H9 (cell line): ENCODE results near the gene SSTR1. TPM values are rescaled to one million over a fixed set of nuclear protein-coding genes. Genes with fewer than 3 reads are reported as not detected.

Source experiments
- DNase-seq: peaks from one replicate; pipeline ENCODE4 v3.0.0-alpha.2; 2017
- H2AFZ ChIP-seq: one replicate; pipeline ENCODE4 v1.6.1; 2013; ENCODE audit warnings: mild to moderate bottlenecking, low read length, control low read depth, moderate library complexity
- H2AK5ac ChIP-seq: 2 replicates; pipeline ENCODE4 v1.6.1; 2013; ENCODE audit warnings: low read length, control low read depth, mixed read lengths; ENCODE audit not compliant: insufficient read length
- H2BK120ac ChIP-seq: one replicate; pipeline ENCODE4 v1.6.1; 2013; ENCODE audit warnings: low read depth, mild to moderate bottlenecking, low read length, control low read depth, inconsistent platforms; ENCODE audit not compliant: poor library complexity, severe bottlenecking
- H2BK12ac ChIP-seq: 2 replicates; pipeline ENCODE4 v1.6.1; 2013; ENCODE audit warnings: low read length, control low read depth, mixed read lengths, low read depth; ENCODE audit not compliant: insufficient read length
- H2BK15ac ChIP-seq: 2 replicates; pipeline ENCODE4 v1.6.1; 2013; ENCODE audit warnings: low read depth, low read length, control low read depth
- H2BK20ac ChIP-seq: one replicate; pipeline ENCODE4 v1.6.1; 2013; ENCODE audit warnings: low read depth, mild to moderate bottlenecking, low read length, control low read depth, inconsistent platforms; ENCODE audit not compliant: poor library complexity, severe bottlenecking
- H2BK5ac ChIP-seq: 2 replicates; pipeline ENCODE4 v1.6.1; 2013; ENCODE audit warnings: low read length, control low read depth, mixed read lengths; ENCODE audit not compliant: insufficient read length
- H3K14ac ChIP-seq: 2 replicates; pipeline ENCODE4 v1.6.1; 2013; ENCODE audit warnings: low read length, control low read depth; ENCODE audit not compliant: insufficient read depth
- H3K18ac ChIP-seq: 2 replicates; pipeline ENCODE4 v1.6.1; 2013; ENCODE audit warnings: low read depth, mild to moderate bottlenecking, mixed read lengths, low read length, control low read depth; ENCODE audit not compliant: insufficient read length
- H3K23ac ChIP-seq: 2 replicates; pipeline ENCODE4 v1.6.1; 2013; ENCODE audit warnings: low read length, control low read depth, mixed read lengths, low read depth; ENCODE audit not compliant: insufficient read length
- H3K23me2 ChIP-seq: 2 replicates; pipeline ENCODE4 v1.6.1; 2013; ENCODE audit warnings: low read depth, mild to moderate bottlenecking, mixed read lengths, low read length, control low read depth; ENCODE audit not compliant: insufficient read length, poor library complexity, severe bottlenecking
- H3K27ac ChIP-seq: 2 replicates; pipeline ENCODE4 v1.5.1; 2013; ENCODE audit warnings: low read length, control low read depth, mixed read lengths, low read depth; ENCODE audit not compliant: insufficient read length
- H3K27me3 ChIP-seq: 2 replicates; pipeline ENCODE4 v1.6.1; 2013; ENCODE audit warnings: low read length, control low read depth, inconsistent platforms; ENCODE audit not compliant: insufficient read depth
- H3K4ac ChIP-seq: 2 replicates; pipeline ENCODE4 v1.6.1; 2013; ENCODE audit warnings: low read depth, mild to moderate bottlenecking, control low read depth, inconsistent platforms, low read length, moderate library complexity
- H3K4me1 ChIP-seq: 2 replicates; pipeline ENCODE4 v1.6.1; 2013; ENCODE audit warnings: low read length, control low read depth, inconsistent platforms; ENCODE audit not compliant: insufficient read depth
- H3K4me2 ChIP-seq: 2 replicates; pipeline ENCODE4 v1.6.1; 2013; ENCODE audit warnings: low read length, control low read depth, mixed read lengths; ENCODE audit not compliant: insufficient read length, insufficient read depth
- H3K56ac ChIP-seq: 2 replicates; pipeline ENCODE4 v1.6.1; 2013; ENCODE audit warnings: low read depth, mild to moderate bottlenecking, mixed read lengths, low read length, control low read depth; ENCODE audit not compliant: insufficient read length
- H3K79me1 ChIP-seq: 2 replicates; pipeline ENCODE4 v1.6.1; 2013; ENCODE audit warnings: low read depth, mild to moderate bottlenecking, moderate library complexity, low read length, control low read depth, inconsistent platforms; ENCODE audit not compliant: insufficient read depth, poor library complexity, severe bottlenecking
- H3K79me2 ChIP-seq: 2 replicates; pipeline ENCODE4 v1.6.1; 2013; ENCODE audit warnings: low read length, control low read depth, inconsistent platforms; ENCODE audit not compliant: insufficient read depth
- H3K9ac ChIP-seq: 2 replicates; pipeline ENCODE4 v1.6.1; 2013; ENCODE audit warnings: low read length, control low read depth, mixed read lengths; ENCODE audit not compliant: insufficient read length; ENCODE audit errors: extremely low read depth
- H3K9me3 ChIP-seq: one replicate; pipeline ENCODE4 v1.6.1; 2013; ENCODE audit warnings: low read depth, low read length, inconsistent platforms; ENCODE audit not compliant: control insufficient read depth
- H3T11ph ChIP-seq: one replicate; pipeline ENCODE4 v1.6.1; 2013; ENCODE audit warnings: mild to moderate bottlenecking, low read length, control low read depth, inconsistent platforms
- H4K20me1 ChIP-seq: one replicate; pipeline ENCODE4 v1.6.1; 2013; ENCODE audit not compliant: control insufficient read depth, insufficient read length, insufficient read depth
- H4K5ac ChIP-seq: 2 replicates; pipeline ENCODE4 v1.6.1; 2013; ENCODE audit warnings: low read depth, mild to moderate bottlenecking, mixed read lengths, low read length, control low read depth; ENCODE audit not compliant: insufficient read length
- H4K8ac ChIP-seq: replicated peaks from 2 replicates; pipeline ENCODE4 v1.6.1; 2013; ENCODE audit warnings: low read length, control low read depth, mixed read lengths, low read depth; ENCODE audit not compliant: insufficient read length
- H4K91ac ChIP-seq: 2 replicates; pipeline ENCODE4 v1.6.1; 2013; ENCODE audit warnings: low read depth, mild to moderate bottlenecking, moderate library complexity, mixed read lengths, low read length, control low read depth; ENCODE audit not compliant: insufficient read length
- H3K27ac Mint-ChIP-seq, 3 experiments: 2 replicates in 2 of 3; 3 replicates in 1 of 3; pipeline ENCODE4 v1.8.0; 2020 to 2021; ENCODE audit warnings: mixed read lengths in 3 of 3, mild to moderate bottlenecking in 1 of 3, moderate library complexity in 1 of 3
- H3K27me3 Mint-ChIP-seq: 2 replicates; pipeline ENCODE4 v1.8.0; 2021; ENCODE audit warnings: low read depth, mild to moderate bottlenecking, moderate library complexity, mixed read lengths
- H3K36me3 Mint-ChIP-seq, 3 experiments: 2 replicates in 2 of 3; 3 replicates in 1 of 3; pipeline ENCODE4 v1.8.0; 2020 to 2021; ENCODE audit warnings: low read depth in 3 of 3, mixed read lengths in 3 of 3; ENCODE audit not compliant: insufficient read depth in 1 of 3
- H3K4me1 Mint-ChIP-seq, 2 experiments: 2 replicates each; pipeline ENCODE4 v1.8.0; 2020; ENCODE audit warnings: mixed read lengths in 2 of 2
- H3K4me3 Mint-ChIP-seq, 2 experiments: 2 replicates in 1 of 2; 3 replicates in 1 of 2; pipeline ENCODE4 v1.8.0; 2020 to 2021; ENCODE audit warnings: mild to moderate bottlenecking in 2 of 2, mixed read lengths in 2 of 2, moderate library complexity in 1 of 2
- H3K9me3 Mint-ChIP-seq, 2 experiments: 2 replicates in 1 of 2; 3 replicates in 1 of 2; pipeline ENCODE4 v1.8.0; 2020; ENCODE audit warnings: mild to moderate bottlenecking in 2 of 2, mixed read lengths in 2 of 2, moderate library complexity in 1 of 2
- CTCF ChIP-seq: fragments of 200-600 bp; sonication (generic); conservative IDR thresholded peaks from 3 replicates; pipeline ENCODE4 v1.8.0; 2021; ENCODE audit warnings: antibody characterized with exemption, mild to moderate bottlenecking
- total RNA-seq: library from RNA; stranded (reverse); gene quantifications from 2 replicates; pipeline ENCODE4 v1.2.1, GENCODE V29; 2021

SSTR1 gene
- total RNA-seq, 1 experiment from 2014 or later = 0.98 TPM

DNA sequence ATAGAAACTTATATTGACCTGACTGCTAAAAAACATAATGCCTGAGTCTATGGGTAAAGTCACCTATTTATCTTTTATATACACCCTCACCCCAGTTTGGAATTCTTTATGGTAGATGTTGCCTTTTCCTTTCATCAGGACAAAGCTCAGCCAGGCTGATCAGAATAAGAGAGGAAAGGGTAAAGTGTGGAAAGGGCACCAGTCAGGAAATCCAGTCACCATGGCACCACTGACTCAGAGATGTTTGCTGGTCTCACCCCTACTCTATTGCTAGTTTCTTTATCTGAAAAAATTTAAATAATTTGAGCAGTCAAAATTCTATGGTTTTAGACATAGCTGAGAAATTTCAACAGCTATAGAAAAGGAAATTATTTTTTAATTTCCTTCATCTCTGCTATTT lies 49.2 kb upstream of the SSTR1 start:
- no peak for TF ChIP-seq CTCF
- Histone ChIP-seq H3K14ac (no peak overlapping the region), H3K79me1 (no peaks in the 10 kb centered on the region), H3K4me2 (no peak overlapping the region), H3K18ac (no peak overlapping the region), H3K56ac (no peak overlapping the region), H2BK20ac (no peak overlapping the region), H3K79me2 (no peaks in the 10 kb centered on the region), H2BK12ac (no peak overlapping the region), H3K9me3 (no peaks in the 10 kb centered on the region), H3K4ac (no peak overlapping the region), H4K20me1 (no peaks in the 10 kb centered on the region), H3K27ac (no peak overlapping the region), H2BK120ac (no peak overlapping the region), H3K4me1 (no peaks in the 10 kb centered on the region), H3K27me3 (no peaks in the 10 kb centered on the region), H2AK5ac (no peak overlapping the region), H3K23ac (no peak overlapping the region), H2BK15ac (no peak overlapping the region), H3T11ph (no peak overlapping the region), H4K8ac (no peak overlapping the region), H3K23me2 (no peaks in the 10 kb centered on the region), H4K91ac (no peak overlapping the region), H4K5ac (no peak overlapping the region), H2AFZ (no peak overlapping the region), H3K9ac (no peak overlapping the region), H2BK5ac (no peak overlapping the region)
- no peak for DNase-seq
- no peaks in the 10 kb centered on the region for H3K9me3 Mint-ChIP-seq
- H3K4me3 Mint-ChIP-seq = no peak overlapping the region
- H3K4me1 Mint-ChIP-seq = peaks cover 16 to 17% of the 10 kb centered on the region in 2 experiments
- H3K36me3 Mint-ChIP-seq = no peaks in the 10 kb centered on the region
- H3K27me3 Mint-ChIP-seq = no peaks in the 10 kb centered on the region
- no peak overlapping the region for H3K27ac Mint-ChIP-seq
